Renal cortical epithelial cell (primary cell): ENCODE results near the gene ZMIZ1. TPM values are rescaled to one million over a fixed set of nuclear protein-coding genes. Genes with fewer than 3 reads are reported as not detected.
"Not testable (repeated sequence)": the region's sequence is repeated elsewhere in the genome, so short reads cannot be mapped to it uniquely, and the experiment has no call there.

ENCODE experiments used
- DNase-seq: peaks from one replicate; pipeline ENCODE4 v3.0.0-alpha.2; 2011; ENCODE audit warnings: low read depth
- total RNA-seq: library from RNA; depleted of rRNA; stranded (reverse); fragments of >200 nt; gene quantifications from 2 replicates; pipeline ENCODE4 v1.2.3, GENCODE V29; 2014

The ZMIZ1 gene
- total RNA-seq, 1 donor from 2014 or later: 45.0 TPM

DNA sequence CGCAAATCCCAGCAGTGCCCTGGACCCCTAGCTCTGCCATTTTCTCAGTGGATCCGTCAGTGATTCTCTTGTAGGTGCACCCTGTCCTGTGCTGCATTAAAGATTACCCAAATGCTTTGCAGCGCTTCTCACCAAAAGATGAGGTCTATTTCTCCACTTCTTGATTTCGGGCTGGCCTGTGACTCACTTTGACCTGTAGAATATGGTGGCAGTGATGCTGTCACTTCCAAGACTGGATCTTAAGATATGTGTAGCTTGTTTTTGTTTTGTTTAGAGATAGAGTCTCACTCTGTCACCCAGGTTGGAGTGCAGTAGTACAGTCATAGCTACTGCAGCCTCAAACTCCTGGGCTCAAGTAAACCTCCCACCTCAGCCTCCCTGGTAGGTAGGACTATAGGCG lies 37.0 kb upstream of the ZMIZ1 start:
- no peak for DNase-seq

DNA sequence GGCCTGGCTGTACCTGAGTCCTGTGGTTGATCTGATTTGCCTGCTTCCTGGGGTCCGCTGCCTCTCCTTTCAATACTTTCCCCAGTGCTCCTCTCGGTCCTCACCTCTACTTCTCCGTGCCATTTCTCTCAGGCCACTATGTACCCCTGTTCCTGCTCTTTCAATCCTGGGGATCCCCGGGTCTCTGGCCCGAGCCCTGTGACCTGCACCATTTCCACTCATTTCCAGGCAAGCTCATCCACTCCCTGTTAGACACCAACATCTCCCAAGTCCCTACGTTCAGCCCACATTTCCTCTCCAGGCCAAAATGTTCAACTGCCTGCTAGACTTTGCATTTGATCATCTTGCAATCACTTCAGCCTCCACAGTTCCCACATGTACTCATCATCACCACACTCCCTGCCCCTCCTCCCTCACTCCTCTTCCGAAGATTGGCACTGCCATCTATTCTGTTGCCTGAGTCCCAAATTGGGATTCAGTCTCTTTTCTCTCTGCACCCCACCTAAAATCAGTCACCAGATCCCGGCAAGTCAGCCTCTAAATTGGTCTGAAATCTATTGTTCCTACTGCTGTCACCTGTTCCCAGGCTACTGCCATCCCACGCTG lies 34.4 kb upstream of the ZMIZ1 start:
- DNase-seq: no peak

DNA sequence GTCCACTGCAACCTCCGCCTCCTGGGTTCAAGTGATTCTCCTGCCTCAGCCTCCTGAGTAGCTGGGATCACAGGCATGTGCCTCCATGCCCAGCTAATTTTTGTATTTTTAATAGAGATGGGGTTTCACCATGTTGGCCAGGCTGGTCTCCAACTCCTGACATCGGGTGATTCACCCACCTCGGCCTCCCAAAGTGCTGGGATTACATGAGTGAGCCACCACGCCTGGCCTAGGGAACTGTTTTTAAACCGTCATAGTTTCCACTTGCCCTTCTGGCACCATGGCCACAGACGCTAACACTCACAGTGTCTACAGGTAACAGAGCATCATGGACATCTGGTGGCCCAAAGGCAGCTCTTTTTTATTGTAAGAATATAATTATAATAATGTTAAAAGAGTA lies 32.4 kb upstream of the ZMIZ1 start:
- not testable (repeated sequence) for DNase-seq

DNA sequence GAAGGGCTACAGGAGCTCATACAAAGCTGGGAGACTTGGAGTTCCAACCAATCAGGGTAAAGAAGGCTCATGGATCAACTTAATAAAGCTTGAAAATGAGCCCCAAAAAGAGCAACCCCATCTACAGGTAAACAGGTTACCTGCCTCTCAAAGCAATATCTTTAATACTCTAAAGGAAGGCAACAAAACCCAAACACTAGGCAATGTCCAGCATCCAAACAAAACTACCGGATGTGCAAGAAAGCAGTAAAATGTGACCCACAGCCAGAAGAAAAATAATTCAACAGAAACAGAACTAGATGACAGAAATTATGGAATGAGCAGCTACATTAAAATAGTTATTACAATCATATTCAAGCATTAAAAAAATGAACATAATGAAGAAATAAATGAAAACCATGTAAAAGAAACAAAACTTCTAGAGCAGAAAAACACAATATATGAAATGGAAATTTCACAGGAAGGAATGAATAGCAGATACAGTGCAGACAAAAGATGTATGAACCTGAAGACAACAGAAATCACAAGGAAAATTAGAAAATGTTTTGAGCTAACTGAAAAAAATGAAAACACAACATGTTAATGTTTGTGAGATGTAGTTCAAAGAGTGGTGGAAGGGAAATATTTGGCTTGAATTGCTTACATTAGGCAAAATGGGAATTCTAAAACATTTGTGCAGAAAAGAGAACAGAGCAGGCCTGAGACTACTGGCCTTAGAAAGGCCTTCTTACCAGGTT lies 30.5 kb upstream of the ZMIZ1 start:
- DNase-seq: no peak

DNA sequence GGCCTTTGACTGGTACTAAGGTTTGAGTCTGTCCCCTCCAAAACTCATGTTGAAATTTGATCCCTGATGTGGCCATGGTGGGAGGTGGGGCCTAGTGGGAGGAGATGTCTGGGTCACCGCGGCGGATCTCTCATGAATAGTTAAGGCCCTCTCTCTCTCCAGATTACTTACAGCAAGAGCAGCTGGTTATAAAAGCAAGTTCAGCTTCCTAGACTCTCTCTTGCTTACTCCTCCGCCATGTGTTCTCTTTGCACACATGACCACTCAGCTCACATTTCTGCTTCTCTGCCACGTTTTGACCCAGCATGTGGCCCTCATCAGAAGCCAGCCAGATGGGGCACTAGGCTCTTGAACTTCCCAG lies 29.9 kb upstream of the ZMIZ1 start:
- peak; percentile 9 for DNase-seq

DNA sequence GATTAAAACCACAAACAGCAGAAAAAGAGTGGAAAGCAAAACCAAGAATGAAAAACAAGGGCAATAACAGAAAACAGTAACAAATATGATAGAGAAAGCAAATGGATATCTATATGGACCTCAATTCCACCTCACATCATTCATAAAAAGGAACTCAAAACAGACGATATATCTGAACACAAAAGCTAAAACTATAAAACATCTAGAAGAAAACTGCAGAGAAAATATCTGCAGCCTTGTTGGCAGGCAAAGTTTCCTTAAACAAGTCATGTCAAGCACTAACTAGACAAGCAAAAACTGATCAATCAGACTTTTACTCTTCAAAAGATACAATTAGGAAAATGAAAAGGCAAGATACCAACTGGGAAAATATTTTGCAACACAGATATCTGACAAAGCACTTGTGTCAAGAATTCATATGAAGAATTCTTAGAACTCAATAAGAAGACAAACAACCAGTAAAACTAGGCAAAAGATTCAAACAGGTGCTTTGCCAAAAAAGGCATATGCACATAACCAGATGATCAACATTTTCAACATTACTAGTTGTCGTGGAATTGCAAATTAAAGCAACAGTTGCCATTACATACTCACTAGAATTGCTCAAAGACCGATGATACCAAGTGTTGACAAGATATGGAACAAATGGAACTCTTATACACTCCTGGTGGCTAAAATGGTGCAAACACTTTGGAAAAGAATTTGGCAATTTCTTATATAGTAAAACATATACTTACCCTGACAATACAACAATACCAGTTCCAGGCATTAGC lies 25.9 kb upstream of the ZMIZ1 start:
- DNase-seq: no peak

DNA sequence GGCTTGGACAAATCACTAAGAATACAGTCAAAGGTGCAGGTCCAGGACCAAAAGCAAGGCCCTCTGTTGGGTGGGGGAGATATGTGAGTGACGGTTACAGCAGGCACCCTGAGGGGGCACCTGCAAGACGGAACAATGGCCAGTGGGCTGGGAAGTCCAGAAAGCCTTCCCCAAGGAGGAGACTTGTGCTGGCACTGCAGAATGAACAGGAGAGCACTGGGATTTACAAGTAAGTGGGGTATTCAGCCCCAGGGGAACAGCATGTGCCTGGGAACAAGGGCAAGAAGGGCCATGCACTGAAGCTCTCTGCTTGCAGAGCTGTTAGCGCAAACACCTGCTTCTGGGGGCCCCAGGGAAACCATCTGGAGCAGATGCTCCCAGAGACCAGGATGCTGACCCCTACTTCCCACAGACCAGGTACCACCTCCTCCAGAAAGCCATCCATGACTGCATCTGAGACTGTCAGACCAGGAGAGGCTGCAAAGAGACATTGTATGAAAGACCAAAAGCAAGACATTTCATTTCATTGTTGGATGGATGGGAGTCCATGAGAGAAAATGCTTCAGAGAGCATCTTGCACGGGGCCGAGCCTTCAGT lies 24.6 kb upstream of the ZMIZ1 start:
- DNase-seq: no peak

DNA sequence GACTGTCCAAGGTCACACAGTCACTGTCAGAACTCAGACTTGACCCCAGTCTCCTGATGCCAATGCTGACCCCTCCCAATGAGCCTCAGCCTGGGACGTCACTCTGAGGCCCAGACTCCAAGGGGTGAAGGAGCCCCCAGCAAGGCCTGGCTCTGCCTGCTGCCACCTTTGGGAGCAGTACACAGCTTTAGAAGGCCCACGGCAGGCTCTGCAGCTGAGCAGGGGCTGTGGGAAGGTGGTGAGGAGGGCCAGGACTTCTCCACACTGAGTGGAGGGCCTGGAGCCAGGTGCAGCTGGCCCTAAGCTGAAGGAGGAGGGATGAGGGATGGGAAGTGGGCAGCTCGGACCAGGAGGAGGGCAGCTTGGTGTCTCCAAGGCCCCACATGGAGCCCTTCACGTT lies 23.9 kb upstream of the ZMIZ1 start:
- DNase-seq: no peak

DNA sequence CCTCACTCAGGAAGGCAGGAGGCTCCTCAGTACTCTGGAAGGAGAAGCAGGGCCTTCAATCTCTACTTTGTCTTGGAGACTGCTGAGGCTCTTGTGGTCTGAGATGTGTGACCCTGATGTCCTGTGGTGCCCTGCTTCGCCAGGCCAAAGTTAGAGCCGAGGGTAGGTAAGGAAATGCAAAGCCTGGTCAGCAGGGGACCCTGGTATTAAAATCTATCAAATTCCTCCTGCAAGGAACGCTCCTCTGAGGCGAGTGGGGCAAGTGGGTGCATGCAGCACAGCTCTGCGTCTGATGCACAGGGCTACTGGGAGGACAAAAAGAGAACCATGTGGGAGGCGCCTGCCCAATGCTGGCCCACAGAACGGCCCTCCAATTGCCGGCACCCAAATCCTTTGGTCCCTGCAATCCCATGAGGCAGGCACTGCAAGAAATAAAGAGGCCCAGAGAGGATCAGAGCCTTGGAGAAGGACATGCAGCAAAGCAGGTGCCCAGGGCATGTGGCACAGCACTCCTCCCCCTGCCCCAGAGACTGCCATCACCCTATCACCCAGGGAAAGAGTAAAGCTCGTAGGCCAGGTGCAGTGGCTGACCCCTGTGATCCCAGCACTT lies 23.1 kb upstream of the ZMIZ1 start:
- DNase-seq: no peak

DNA sequence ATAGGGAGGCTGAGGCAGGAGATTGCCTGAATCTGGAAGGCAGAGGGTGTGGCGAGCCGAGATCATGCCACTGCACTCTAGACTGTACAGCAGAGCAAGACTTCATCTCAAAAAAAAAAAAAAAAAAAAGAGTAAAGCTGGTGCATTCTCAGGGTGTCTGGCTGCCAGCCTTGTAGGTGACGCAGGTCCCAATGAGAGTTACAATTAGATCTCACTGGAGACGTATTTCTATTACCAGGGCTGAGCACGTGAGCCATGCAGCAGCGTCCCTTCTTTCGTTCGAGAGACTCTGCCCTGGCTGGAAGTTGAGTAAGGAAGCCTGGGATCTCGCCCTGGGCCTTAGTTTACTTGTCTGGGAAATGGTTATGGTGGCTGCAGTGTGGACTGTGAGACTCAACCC lies 22.4 kb upstream of the ZMIZ1 start:
- DNase-seq: no peak

DNA sequence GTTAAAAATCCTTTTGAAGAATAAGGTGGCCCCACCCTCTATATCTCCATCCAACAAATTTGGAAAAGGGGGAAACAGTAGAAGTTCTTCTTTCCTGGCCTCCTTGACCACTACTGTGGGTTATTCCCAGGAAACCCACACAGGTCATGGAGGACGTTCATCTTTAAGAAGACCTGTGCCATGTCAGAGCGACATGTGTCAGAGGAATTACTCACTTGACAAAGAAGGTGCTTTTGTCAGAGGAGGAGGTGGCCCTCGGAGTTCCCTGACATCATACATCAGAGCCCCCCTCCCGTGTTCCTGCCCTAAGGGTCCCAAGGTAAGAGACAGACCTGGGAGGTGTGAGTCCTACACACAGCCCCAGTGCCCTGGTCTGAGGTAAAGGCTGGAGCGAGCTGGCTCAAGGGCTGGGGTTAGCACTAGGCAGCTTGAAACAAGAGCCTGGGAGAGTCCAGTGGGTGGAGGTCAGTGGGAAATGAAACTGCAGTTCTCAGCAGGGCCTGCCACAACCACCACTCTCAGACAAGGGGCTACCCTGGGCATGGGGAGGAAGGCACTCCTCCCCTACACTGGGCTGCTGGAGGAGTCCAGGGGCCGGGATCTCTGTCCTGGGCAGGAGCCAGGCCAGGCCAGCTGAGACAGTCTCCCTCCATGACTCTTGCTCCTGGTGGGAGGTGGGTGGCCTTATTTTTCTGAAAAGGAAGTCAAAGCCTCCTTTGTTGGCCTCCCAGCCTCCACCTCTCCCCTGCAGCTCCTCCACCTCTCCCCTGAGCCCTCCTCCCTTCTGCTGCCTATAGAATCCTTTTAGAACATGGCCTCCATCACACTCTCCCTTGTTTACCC lies 21.8 kb upstream of the ZMIZ1 start:
- no peak for DNase-seq

DNA sequence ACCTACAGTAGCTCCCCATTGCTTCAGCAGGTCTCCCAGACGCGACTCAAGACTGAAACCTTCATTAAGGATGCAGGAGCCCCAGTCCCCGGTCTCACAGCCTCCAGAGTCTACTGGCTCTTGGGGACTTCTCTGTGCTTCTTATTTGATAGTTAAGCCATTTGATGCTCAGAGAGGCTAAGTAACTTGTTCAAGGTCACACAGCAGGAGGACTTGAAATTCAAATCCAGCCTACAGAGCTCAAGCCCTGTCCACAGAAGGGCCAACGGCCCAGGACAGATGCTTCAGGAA lies 21.2 kb upstream of the ZMIZ1 start:
- no peak for DNase-seq

DNA sequence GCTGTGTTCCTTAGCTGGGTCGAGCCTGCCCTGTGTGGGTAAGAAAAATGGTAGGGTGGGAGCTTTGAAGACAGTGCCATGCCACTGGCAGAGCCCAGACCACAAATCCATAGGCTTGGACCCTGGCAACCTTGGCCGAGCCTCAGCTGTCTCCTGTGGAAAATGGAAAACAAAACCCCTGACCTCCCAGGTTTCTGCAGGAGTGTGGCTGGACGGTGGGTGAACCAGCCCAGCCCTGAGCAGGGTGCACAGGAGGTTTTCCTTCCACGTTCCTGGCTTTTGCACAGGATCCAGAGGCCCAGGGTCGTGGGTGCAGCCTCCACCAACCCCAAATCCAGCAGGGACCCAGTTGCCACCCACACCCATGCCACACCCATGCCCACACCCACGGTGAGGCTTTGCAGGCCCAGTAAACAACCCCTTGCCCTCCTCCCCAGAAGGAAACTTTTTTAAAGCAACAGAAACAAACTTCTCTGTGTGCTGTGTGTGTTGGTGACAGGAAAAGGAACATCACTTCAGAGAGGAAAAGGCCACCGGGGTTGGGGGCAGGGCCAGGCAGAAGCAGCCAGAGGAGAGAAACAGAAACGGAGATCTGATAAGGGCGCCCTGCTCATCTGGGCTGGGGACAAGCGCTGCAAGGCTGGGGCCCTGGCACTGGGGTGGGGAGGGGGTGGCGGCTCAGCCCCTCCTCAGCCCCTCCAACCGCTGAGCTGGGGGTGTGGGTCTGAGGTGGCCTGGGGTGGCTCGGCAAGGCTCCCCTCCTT lies 20.7 kb upstream of the ZMIZ1 start:
- no peak for DNase-seq

DNA sequence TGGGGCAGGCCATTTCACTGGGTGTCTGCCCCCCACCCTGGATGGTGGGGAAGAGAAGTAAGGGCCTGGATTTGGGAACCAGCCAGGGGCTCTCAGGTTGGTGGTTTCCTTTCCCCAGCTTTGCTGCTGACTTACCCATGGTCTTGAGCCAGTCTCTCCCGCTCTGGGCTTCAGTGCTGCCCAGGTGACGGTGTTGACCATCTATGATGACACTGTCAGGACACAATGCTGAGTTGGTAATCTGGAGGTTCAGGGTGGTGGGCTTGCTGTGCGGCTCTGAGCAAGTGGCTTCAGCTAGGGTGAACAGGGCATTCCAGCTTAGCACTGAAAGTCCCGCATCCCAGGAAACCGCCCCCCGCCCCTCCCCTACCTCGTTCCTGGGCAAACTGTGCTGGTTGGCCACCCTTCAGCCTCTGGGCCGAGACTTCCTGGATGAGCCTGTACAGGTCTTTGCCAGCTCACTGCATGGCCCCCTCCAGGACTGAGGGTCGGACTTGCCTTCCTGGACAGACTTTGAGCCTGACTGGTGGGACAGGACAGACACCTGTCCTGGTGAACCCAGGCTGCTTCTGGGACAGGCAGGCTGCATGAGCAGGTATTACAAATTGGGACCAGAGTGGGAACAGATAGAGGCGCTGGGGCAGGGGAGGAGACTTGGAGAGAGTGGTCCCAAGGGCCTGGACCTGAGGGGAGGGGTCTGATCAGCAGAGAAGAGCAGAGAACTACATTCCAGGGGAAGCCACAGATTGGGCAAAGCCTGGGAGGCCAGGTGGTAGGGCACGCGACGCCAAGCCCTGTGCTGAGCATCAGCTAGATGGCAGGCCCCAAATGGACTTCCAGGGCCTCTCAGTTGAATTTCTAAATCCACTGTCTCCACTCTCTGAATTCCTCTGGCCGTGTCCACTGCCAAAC lies 19.9 kb upstream of the ZMIZ1 start:
- no peak for DNase-seq

DNA sequence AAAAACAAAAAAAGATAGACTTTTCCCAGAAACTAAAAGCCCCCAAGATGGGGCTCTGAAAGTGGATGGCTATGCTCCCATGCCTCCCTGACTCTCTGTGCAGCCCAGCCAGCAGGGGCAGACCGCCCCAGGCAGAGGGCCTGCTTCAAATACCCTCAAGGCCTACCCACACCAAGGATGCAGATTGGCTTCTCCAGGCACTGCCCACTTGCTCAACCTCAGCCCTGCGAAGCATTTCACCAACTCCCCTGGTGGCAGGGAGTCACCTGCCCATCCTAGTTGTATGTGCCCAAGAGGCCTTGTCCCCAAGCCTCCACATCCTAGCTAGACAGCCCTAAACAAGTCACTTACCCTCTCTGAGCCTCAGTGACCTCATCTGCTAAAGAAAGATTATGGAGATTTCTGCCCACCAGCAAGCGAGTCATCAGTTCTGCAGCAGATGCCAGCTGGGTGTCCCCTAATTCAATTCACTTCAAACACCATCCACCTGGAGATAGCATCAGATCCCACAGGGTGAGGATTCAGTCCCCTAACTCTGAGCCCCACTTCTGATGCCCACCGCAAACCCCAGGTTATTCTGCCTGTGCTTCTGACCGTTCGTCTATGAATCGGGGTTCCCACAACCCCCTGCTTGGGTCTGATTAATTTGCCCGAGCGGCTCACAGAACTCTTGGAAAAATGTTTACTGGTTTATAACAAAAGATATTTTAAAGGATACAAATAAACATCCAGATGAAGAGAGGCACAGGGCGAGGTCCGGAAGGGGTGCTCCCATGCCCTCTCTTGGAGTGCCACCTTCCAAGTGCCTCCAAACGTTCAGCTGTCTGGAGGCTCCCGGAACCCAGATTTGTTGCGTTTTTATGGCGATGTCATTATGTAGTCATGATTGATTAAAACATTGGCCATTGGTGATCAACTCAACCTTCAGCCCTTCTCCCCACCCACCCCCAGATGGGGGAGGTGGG lies 18.6 kb upstream of the ZMIZ1 start:
- DNase-seq: no peak

DNA sequence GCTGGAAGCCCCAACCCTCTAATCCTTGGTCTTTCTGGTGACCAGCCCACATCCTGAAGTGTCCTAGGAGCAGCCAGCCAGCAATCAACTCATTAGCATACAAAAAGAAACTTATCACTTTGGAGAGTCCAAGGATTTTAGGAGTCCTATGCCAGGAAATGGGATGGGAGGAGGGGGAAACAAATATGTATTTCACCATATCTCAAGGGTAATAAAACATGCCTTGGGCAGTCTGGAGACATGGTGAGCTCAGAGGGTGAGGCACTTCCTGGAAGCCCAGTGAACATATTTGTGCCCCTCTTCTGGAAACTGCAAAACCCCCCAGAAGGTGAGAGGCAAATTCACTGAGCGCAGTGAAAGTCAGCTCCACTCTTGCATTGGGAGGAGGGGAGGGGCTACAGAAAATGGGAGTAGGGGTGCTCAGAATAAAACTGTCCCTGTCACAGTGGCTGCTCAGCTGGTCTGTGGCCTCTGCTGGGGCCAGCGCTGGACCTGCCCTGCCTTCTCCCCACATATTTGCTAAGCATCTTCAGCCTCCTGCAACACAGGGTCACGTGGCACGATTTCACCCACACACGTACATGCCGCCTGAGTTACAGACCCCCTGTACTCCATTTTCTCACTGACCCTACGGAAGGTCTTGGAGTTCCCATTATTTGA lies 17.7 kb upstream of the ZMIZ1 start:
- no peak for DNase-seq

DNA sequence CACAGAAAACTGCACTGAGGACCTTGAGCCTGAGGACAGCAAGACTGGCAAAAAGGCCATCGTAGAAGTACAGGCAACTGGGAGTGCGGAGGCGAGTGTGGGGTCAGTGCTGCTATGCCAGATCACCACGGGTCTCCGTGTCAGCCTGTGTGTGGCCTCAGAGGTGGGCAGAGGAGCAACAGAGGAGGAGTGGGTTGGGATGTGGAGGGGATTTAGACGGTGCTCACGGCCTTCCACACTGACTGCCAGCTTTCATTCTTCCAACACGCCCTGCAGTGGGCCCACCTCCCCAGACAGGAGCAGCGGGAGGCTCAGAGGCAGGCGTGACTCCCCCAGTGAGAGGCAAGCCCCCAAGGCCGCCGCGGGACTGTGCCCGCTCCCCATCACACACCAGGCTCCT lies 17.0 kb upstream of the ZMIZ1 start:
- no peak for DNase-seq
